ENCODE results near the gene CACNA1I. TPM values are rescaled to one million over a fixed set of nuclear protein-coding genes. Genes with fewer than 3 reads are reported as not detected.

Gene CACNA1I
- total RNA-seq, 1 donor from 2014 or later: 0.03 TPM

DNA sequence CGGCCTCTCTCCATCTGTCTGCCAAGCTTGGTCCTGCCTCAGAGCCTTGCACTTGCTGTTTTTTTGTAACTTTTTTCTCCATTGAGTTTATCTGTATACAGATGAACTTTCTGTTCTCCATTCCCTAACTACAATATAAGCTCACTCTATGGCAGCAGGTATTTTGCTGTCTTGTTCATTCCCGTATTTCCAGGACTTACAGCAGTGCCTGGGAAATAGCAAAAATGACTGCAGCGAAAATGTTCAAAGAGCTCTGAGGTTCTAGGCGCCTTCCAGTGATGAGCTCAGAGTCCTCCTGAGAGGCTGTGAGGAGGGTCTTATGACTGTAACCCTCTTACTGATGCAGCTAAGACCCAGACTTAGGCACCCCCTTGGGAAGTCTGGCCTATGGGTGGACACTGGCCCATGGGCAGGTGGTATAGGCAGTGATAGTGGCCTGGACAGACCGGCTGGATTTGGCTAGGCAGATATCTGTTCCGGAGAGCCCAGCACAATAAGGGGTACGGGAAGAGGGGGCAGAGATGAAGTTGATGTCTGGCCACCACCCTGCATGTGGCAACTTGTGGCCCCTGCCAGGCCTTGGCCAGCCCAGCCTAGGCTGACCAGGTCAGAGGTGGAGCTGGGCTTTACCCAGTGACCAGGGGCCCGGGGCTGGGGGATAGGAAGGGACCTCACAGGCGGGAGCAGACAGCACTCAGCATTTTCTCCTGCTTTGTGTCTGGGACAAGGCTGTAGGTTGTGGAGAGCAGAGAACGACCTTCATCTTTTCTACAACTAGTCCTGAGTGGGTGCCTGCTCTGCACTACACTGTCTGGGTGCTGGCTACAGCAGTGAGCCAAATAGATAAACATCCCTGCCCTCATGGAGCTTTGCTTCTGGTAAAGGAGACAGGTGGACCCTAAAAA is 45.5 kb upstream of the CACNA1I start:
- H3K4me3 Mint-ChIP-seq (ENCODE audit: unreplicated experiment): no peak overlapping the region
- H3K9me3 Mint-ChIP-seq (ENCODE audit: unreplicated experiment): no peaks in the 10 kb centered on the region
- no peaks in the 10 kb centered on the region for H3K27me3 Mint-ChIP-seq (ENCODE audit: unreplicated experiment)
- peaks cover 70% of the 10 kb centered on the region for H3K4me1 Mint-ChIP-seq (ENCODE audit: unreplicated experiment)
- TF ChIP-seq, protein P1, sequence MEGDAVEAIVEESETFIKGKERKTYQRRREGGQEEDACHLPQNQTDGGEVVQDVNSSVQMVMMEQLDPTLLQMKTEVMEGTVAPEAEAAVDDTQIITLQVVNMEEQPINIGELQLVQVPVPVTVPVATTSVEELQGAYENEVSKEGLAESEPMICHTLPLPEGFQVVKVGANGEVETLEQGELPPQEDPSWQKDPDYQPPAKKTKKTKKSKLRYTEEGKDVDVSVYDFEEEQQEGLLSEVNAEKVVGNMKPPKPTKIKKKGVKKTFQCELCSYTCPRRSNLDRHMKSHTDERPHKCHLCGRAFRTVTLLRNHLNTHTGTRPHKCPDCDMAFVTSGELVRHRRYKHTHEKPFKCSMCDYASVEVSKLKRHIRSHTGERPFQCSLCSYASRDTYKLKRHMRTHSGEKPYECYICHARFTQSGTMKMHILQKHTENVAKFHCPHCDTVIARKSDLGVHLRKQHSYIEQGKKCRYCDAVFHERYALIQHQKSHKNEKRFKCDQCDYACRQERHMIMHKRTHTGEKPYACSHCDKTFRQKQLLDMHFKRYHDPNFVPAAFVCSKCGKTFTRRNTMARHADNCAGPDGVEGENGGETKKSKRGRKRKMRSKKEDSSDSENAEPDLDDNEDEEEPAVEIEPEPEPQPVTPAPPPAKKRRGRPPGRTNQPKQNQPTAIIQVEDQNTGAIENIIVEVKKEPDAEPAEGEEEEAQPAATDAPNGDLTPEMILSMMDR (IDR thresholded peaks at IDR 0.05): no peak
- H3K36me3 Mint-ChIP-seq (ENCODE audit: unreplicated experiment): peaks cover 43% of the 10 kb centered on the region
- peak overlapping the region; percentile 76 for H3K27ac Mint-ChIP-seq (ENCODE audit: unreplicated experiment)
- DNase-seq (ENCODE audit: extremely low spot score, unreplicated experiment): no peak

DNA sequence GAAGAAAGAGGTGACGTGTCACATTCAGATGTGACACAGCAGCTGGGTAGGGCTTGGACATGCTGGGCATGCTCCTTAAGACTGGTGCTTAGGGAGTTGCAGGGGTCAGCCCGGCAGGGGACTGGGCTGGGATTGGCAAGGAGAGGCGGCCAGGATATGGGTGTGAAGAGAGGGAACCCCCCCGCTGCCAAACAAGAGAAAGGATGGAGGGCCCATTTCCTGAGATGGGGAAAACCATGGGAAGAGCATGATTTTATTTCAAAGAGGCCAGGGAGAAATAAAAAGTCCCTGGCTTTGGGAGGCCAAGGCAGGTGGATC is 44.9 kb upstream of the CACNA1I start:
- Mint-ChIP-seq H3K27ac (ENCODE audit: unreplicated experiment) (peak overlapping the region; percentile 76), H3K4me3 (ENCODE audit: unreplicated experiment) (no peak overlapping the region), H3K9me3 (ENCODE audit: unreplicated experiment) (no peaks in the 10 kb centered on the region), H3K36me3 (ENCODE audit: unreplicated experiment) (peaks cover 42% of the 10 kb centered on the region), H3K27me3 (ENCODE audit: unreplicated experiment) (no peaks in the 10 kb centered on the region), H3K4me1 (ENCODE audit: unreplicated experiment) (peaks cover 76% of the 10 kb centered on the region)
- DNase-seq (ENCODE audit: extremely low spot score, unreplicated experiment): no peak
- TF ChIP-seq, protein P1 (IDR thresholded peaks at IDR 0.05): no peak

DNA sequence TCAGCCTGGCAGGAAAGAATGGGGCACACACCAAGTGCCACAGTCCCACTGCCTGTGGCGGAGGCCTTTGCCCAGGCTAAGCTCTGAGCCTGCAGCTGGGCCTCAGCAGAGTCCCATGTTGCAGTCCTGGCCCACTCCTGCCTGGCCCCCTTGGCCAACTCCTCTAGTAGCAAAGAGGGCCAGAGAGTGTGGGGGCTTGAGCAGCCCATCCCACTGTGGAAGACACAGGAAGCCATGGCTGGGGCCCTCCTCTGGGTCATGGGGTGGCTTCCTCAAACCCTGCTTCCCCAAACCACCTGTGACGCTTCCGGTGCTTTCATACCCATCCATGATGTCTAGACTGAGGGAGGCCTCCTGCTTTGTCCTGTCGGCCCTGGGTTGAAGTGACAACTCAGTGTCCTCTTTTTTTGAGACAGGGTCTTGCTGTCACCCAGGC is 43.8 kb upstream of the CACNA1I start:
- Mint-ChIP-seq H3K36me3 (ENCODE audit: unreplicated experiment) (peaks cover 34% of the 10 kb centered on the region), H3K27me3 (ENCODE audit: unreplicated experiment) (no peaks in the 10 kb centered on the region), H3K4me1 (ENCODE audit: unreplicated experiment) (peaks cover 79% of the 10 kb centered on the region), H3K9me3 (ENCODE audit: unreplicated experiment) (no peaks in the 10 kb centered on the region), H3K4me3 (ENCODE audit: unreplicated experiment) (no peak overlapping the region), H3K27ac (ENCODE audit: unreplicated experiment) (peak overlapping the region; percentile 52)
- DNase-seq (ENCODE audit: extremely low spot score, unreplicated experiment): no peak
- TF ChIP-seq, protein P1 (IDR thresholded peaks at IDR 0.05): no peak

DNA sequence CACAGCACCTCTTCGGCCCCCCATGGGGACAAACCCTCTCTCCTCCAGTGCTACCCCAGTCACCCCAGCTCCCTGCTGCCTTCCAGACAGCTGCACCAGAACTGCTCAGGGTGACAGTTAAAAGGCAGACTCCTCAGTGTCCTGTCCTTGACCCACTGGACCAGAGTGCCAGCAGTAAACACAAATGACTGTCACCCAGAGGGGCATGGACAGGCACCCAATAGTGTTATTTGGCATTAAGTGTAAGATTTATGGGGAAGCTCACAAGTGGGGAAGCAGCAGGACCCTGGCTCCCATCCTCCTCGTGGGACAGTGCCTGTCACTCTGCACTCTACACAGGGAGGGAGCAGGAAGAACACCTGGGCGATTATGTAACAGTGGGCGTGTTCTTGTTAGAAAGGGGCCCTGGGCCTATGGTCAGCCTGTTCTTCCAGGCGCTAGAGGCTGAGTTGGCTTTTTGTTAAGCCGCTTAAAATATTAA is 43.0 kb upstream of the CACNA1I start:
- peak overlapping the region; percentile 81 for H3K27ac Mint-ChIP-seq (ENCODE audit: unreplicated experiment)

More for the DNA sequence above, 43.0 kb upstream of the CACNA1I start:
- Mint-ChIP-seq H3K36me3 (ENCODE audit: unreplicated experiment) (peaks cover 26% of the 10 kb centered on the region), H3K4me3 (ENCODE audit: unreplicated experiment) (no peak overlapping the region), H3K4me1 (ENCODE audit: unreplicated experiment) (peaks cover 76% of the 10 kb centered on the region), H3K27me3 (ENCODE audit: unreplicated experiment) (no peaks in the 10 kb centered on the region), H3K9me3 (ENCODE audit: unreplicated experiment) (no peaks in the 10 kb centered on the region)
- TF ChIP-seq, protein P1 (IDR thresholded peaks at IDR 0.05): no peak
- no peak for DNase-seq (ENCODE audit: extremely low spot score, unreplicated experiment)
